Adrenal gland (tissue), 12 donors: ENCODE results near the gene NEURL4. TPM values are rescaled to one million over a fixed set of nuclear protein-coding genes. Genes with fewer than 3 reads are reported as not detected.
A peak's percentile ranks its signal among the peaks of the same experiment; 100 is the strongest.

ENCODE experiments used
- DNase-seq, 7 donors: peaks; one replicate each; pipeline ENCODE4 v3.0.0-alpha.2; 2019 to 2020
- H3K27ac ChIP-seq, 5 donors: fragments of 200-600 bp; sonication (generic) in 4 of 5; 1 replicate in 3 of 5; 2 replicates in 2 of 5; pipeline versions ENCODE4 v1.5.1 to v1.8.0; 2016 to 2020; ENCODE audit warnings: mild to moderate bottlenecking in 1 of 5
- H3K27me3 ChIP-seq: fragments of 200-600 bp; 2 replicates; pipeline ENCODE4 v1.8.0; 2021
- H3K36me3 ChIP-seq, 2 donors: fragments of 200-600 bp; replicated peaks in 1 of 2; 1 replicate in 1 of 2; 2 replicates in 1 of 2; pipeline versions ENCODE4 v1.5.1 to v1.8.0; 2018 to 2022
- H3K4me1 ChIP-seq, 2 donors: fragments of 200-600 bp; replicated peaks in 1 of 2; 1 replicate in 1 of 2; 2 replicates in 1 of 2; pipeline versions ENCODE4 v1.5.1 to v1.8.0; 2018 to 2021
- H3K4me3 ChIP-seq, 4 donors: fragments of 200-600 bp; sonication (generic) in 3 of 4; one replicate each; pipeline ENCODE4 v1.5.1; 2016 to 2018
- H3K9me3 ChIP-seq, 3 donors: fragments of 200-600 bp; sonication (generic) in 1 of 3; replicated peaks in 1 of 3; 1 replicate in 2 of 3; 2 replicates in 1 of 3; pipeline versions ENCODE4 v1.5.1 to v1.8.0; 2016 to 2021
- POLR2A ChIP-seq, 2 donors: fragments of 450-650 bp; IDR thresholded peaks; one replicate each; pipeline ENCODE4 v1.6.1; 2017; ENCODE audit warnings: antibody characterized with exemption in 2 of 2, mild to moderate bottlenecking in 2 of 2, moderate library complexity in 1 of 2
- WGBS, 4 donors: extraction: QIAGEN DNeasy Blood & Tissue Kit in 2 of 4; methylation state at CpG; one replicate each; pipeline versions ENCODE4 v1.1.5 to v1.1.7; 2013 to 2017; 5-methylcytosine and 5-hydroxymethylcytosine counted together
- intact Hi-C, 2 donors: fragments of 100-400 bp; cut with DNase I; formaldehyde crosslinking; loops; one replicate each; pipeline versions ENCODE4 v1.14.1 to v1.15.0; 2022 to 2023
- polyA plus RNA-seq, 3 donors: library from polyadenylated mRNA; stranded (reverse); fragments of 200-250 nt in 2 of 3; fragments of 350-450 nt in 1 of 3; fragmentation: Illumina TruSeq in 1 of 3; extraction: RNeasy Lipid Tissue Mini Kit (QIAGEN cat#74804) in 1 of 3; gene quantifications; one replicate each; pipeline ENCODE4 v1.2.3, GENCODE V29; 2013 to 2014
- total RNA-seq, 9 donors: library from RNA; depleted of rRNA in 4 of 9; stranded (reverse); fragments of >200 nt in 4 of 9; fragments of 120-200 nt in 1 of 9; fragmentation: NEBNext Ultra II Directional in 1 of 9; extraction: Animal tissue kit (Norgen Biotek cat#: 25700) in 1 of 9; gene quantifications; one replicate each; pipeline versions ENCODE4 v1.1.0 to v1.2.4, GENCODE V29; 2013 to 2023
- TF ChIP-seq, protein P1 (sequence below), 6 experiments: fragments of 450-650 bp in 4 of 6; fragments of 200-600 bp in 2 of 6; sonication (generic) in 1 of 6; IDR thresholded peaks; 1 replicate in 5 of 6; 2 replicates in 1 of 6; pipeline versions ENCODE4 v1.5.1 to v1.8.0; 2016 to 2021; ENCODE audit warnings: antibody characterized with exemption in 6 of 6, mild to moderate bottlenecking in 2 of 6, moderate library complexity in 1 of 6
- donor health status: healthy with polysubstance abuse.
- donor health status: Bipolar disorder and iron deficiency.
- donor health status: DM: yes; HTN: yes; CAD: no.
- donor health status: DM: no; HTN: no; CAD: no.
- donor health status: DM: no; HTN: no; CAD: no.
- donor health status: DM: yes; HTN: yes; CAD: no.

The NEURL4 gene
- total and polyA plus RNA-seq, 12 donors: 8.7 to 111 (median 25.9) TPM

- TF ChIP-seq, protein P1, sequence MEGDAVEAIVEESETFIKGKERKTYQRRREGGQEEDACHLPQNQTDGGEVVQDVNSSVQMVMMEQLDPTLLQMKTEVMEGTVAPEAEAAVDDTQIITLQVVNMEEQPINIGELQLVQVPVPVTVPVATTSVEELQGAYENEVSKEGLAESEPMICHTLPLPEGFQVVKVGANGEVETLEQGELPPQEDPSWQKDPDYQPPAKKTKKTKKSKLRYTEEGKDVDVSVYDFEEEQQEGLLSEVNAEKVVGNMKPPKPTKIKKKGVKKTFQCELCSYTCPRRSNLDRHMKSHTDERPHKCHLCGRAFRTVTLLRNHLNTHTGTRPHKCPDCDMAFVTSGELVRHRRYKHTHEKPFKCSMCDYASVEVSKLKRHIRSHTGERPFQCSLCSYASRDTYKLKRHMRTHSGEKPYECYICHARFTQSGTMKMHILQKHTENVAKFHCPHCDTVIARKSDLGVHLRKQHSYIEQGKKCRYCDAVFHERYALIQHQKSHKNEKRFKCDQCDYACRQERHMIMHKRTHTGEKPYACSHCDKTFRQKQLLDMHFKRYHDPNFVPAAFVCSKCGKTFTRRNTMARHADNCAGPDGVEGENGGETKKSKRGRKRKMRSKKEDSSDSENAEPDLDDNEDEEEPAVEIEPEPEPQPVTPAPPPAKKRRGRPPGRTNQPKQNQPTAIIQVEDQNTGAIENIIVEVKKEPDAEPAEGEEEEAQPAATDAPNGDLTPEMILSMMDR (IDR thresholded peaks at IDR 0.05): no peak
- no peak for TF ChIP-seq POLR2A (IDR thresholded peaks at IDR 0.05)
- 41 to 43% (median 42%) methylated on average over 9 of the region's 9 CpGs for WGBS, 4 donors
- peaks cover 0 to 69% of the 10 kb centered on the region in 2 donors for H3K36me3 ChIP-seq
- H3K4me1 ChIP-seq: peaks cover 29 to 61% of the 10 kb centered on the region in 2 donors
- H3K9me3 ChIP-seq: no peaks in the 10 kb centered on the region
- no peaks in the 10 kb centered on the region for H3K27me3 ChIP-seq
- intact Hi-C loops: no loop called here
- DNase-seq: no peak
- H3K4me3 ChIP-seq: peak overlapping the region in 3 of 4 donors; percentile 43 to 99 (median 77)
- H3K27ac ChIP-seq: peak overlapping the region; percentile 33 to 100 (median 93)
These were observed 15.0 kb downstream of the NEURL4 start for GRCh38 chr17:7313890-7314718.

DNA sequence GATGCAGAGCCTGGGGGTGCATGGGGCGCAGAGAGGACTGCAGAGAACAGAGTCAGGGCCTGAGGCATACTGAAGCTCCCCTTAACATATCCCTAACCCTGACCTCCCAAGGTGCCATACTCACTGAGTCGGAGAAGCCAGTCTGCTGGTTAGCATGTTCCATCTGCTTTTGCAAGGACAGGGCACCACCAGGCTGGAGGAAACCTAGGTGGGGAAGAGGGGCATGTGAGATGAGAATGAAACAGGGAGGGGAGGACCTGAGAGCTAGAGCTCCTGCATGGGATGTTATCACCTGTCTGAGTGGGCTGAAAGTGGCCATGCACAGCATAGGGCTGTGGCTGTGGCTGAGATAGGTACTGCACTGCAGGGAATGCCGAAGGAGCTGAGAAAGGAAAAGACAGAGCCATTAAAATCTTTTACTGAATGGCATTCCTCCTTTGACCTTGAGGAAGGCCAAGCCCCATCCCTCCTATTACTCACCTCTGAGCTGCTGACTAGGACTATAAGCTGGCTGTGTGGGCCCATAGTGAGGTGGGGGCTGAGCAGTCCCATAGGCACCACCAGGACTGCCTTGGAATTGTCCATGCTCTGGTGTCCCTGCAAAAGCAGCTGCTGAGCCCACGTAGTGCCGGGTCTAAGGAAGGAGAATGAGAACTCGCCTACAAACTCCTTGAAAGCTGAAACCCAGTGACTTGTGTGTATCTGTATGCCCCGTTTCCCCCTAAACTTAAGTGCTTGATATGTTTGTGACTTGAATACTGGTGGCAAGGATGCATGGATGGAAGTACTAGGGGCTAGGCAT lies 15.8 kb downstream of the NEURL4 start:
- H3K4me1 ChIP-seq: peaks cover 32 to 63% of the 10 kb centered on the region in 2 donors
- no peaks in the 10 kb centered on the region for H3K9me3 ChIP-seq
- H3K27ac ChIP-seq: peak overlapping the region in 2 of 5 donors; percentile 66 to 93
- peak in 3 of 7 donors; percentile 35 to 42 (median 36) for DNase-seq
- H3K36me3 ChIP-seq: peaks cover 0 to 61% of the 10 kb centered on the region in 2 donors
- TF ChIP-seq, protein P1 (IDR thresholded peaks at IDR 0.05): peak in 4 of 6 experiments; percentile 25 to 45 (median 37)
- peak in 1 of 2 donors; percentile 6 for TF ChIP-seq POLR2A (IDR thresholded peaks at IDR 0.05)
- WGBS, 4 donors: 51 to 63% (median 56%) methylated on average over 7 of the region's 7 CpGs
- H3K27me3 ChIP-seq: no peaks in the 10 kb centered on the region
- intact Hi-C loops: no loop called here
- H3K4me3 ChIP-seq: no peak overlapping the region

DNA sequence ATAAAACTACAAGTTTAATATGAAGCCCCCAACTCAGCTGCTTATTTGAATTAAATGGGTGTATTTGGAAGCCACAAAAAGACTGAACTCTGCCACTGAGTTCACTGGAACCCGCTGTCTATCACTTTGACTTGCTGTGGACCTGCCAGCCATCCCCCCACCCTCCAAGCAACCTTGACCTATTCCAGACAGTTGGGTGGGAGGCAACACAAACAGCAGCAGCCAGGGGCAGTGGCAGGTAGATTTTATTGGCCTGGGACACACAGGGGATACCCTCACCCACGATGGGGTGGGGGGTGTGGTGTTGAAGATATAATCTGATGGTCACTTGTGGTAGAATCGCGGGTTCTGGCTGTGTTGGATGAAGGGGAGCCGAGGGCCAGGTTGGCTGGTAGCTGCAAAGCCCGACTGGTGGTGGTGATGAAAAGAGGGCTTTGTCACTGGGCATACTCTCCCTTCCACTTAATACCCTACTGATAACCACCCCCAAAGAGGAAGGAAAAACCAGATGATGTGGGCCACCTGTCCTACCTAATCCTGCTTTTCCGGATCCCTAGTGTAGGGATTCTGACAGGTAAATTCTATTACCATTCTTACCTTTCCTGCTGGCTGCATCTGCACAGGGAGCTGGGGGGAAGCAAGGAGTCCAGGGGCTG lies 16.6 kb downstream of the NEURL4 start:
- TF ChIP-seq, protein P1 (IDR thresholded peaks at IDR 0.05): no peak
- 55 to 59% (median 56%) methylated on average over 7 of the region's 7 CpGs for WGBS, 4 donors
- H3K4me1 ChIP-seq: peaks cover 32 to 63% of the 10 kb centered on the region in 2 donors
- peak in 1 of 7 donors; percentile 29 for DNase-seq
- H3K4me3 ChIP-seq: no peak overlapping the region
- intact Hi-C loops: no loop called here
- H3K27me3 ChIP-seq: no peaks in the 10 kb centered on the region
- H3K36me3 ChIP-seq: peaks cover 0 to 53% of the 10 kb centered on the region in 2 donors
- H3K9me3 ChIP-seq: no peaks in the 10 kb centered on the region
- H3K27ac ChIP-seq: peak overlapping the region in 2 of 5 donors; percentile 14 to 66
